Measurements from ENCODE around the gene DDX17. TPM values are rescaled to one million over a fixed set of nuclear protein-coding genes. Genes with fewer than 3 reads are reported as not detected.

DDX17 gene
- total RNA-seq, 1 donor: 1,325 TPM

DNA sequence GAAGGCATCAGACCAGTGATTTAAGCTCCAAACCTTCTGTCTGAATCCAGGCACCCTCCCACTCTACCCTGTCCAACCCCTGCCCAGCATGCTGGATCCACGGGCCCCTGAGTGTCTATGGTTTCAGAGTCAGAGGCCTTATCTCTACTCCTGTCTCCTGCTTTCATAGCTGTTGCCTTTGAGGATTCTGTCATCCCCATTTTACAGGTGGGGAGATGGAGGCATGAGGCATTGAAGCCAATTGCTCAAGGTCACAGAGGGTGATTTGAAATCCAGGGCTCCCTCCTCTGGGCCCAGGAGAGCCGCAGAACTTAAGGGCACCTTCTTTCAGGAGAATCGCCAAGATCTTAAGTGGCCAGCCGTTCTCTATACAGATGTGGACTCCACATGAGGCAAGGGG lies 54.2 kb downstream of the DDX17 start:
- no peak for DNase-seq (ENCODE audit: low read depth in 2 of 3, low spot score in 2 of 3)

DNA sequence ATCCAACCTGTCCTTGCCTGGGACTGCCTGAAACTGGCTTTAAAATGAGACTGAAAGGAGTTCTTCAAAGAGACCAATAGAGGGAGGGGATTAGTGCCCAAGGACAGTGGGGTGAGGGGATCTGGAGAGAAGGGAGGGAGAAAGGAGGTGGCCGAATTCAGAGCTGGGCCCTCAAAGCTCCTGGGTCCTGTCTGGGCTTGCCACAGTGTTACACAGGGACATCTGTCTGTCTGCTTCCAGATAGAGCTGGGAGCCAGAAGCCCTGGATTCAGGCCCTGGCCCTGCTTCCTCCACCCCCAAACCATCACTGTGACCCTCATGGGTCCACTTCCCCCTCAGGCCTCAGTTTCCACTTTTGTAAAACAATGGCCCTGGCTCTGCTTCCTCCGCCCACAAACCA lies 54.7 kb downstream of the DDX17 start:
- DNase-seq (ENCODE audit: low read depth in 2 of 3, low spot score in 2 of 3): no peak

DNA sequence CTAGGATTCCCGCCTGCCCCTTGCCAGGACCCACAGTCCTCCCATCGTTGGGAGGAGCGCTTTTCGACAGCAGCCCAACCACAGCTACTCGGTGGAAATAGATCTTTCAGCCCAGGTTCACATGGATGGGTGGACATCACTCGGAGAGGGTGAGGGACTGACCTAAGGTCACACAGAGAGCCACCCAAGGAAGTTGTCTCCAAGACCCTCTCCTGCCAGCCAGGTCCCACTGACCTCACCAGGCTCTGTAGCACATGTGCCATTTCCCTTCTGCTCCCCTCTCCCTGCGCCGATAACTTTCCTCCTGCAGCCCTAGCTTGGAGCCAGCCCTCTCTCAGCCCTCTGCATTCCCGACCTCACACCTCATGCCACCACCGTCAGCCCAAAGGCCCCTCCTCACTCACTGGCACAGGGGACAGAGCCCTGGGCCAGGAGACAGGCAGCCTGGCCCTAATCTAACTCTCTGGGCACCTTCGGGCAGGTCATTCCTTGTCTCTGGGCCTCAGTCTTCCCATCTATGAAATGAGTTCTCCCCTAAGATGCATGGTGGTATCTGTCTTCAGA lies 55.8 kb downstream of the DDX17 start:
- no peak for DNase-seq (ENCODE audit: low read depth in 2 of 3, low spot score in 2 of 3)

DNA sequence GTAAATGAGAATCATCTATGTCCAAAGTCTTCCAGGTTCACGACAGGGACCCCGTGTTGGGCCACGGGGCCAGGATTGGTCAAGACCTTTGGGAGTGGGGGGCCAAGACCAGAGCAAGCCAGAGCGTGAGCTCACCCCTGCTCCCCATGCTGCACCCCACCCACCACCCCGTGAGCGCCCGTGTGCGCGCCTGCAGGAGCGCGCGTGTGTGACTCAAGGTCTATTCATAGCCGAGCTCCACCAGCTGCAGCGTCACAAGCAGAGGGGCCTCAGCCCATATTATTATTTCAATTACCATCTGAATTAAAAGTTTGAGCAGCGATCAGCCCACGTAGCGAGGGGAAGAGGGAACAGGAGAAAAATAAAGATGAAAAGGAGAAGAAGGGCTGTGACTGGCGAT lies 56.3 kb downstream of the DDX17 start:
- no peak for DNase-seq (ENCODE audit: low read depth in 2 of 3, low spot score in 2 of 3)

DNA sequence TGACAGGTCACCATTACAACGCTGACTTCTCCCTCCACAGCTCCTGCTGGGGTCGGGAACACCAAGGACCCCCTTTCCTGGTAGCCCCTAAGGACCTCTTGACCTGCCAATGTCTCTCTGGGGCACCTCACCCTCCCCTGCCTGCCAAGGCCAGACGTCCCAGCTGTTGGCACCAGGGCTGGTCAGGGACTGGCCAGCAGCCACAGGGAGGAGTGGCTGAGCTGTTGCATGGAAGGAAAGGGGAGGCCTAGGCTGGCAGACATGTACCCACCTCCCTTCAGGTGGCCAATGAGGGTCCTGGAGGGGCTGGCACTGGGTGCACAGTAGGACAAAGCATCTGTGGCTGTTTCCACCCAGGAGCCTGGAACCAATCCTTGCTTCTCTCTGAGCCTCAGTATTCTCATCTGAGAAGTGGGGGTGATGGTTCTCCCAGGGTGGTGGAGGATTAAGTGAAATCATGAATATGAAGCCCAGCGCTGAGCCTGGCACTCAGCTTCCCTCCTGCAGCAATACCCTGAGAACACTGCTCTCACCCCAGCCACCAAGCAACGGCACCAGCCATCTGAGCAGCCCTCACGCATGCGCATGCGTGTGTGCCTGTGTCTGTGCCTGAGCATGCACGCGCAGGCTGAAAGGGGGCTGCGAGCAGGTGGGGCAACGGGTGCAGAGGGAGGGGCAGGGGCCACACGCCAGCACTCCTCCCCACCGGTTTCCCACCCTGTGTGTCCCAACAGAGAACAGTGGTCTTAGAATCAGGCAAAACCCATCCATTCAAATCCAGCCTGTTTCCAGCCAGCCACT lies 57.0 kb downstream of the DDX17 start:
- no peak for DNase-seq (ENCODE audit: low read depth in 2 of 3, low spot score in 2 of 3)

DNA sequence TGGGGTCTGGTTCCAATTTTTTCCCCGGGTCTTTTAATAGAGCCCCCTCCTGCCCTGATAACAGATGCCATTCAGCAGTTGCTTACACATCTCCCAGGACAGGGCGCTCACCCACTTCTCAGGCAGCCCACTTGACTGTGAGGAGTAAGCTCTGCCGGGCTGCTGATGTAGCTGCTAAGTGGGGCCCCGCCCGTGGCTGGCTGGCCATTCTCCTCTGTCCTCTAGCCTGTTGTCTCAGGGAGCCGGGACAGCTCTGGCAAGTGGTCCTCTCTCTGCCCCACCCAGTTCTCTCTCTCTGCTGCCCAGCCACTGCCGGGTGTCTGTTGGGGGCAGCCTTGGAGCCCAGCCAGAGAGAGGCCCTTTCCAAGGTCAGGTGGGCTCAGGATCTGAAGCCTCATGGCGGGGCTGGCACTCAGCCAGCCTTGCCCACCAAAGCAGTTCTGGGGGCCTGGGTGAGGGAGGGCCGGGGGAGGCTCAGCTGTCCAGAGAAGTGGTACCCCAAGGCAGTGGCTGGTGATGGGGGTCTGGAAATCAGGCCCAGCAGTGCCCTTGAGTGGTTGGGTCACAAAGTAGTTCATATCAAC lies 60.0 kb downstream of the DDX17 start:
- DNase-seq (ENCODE audit: low read depth in 2 of 3, low spot score in 2 of 3): no peak

DNA sequence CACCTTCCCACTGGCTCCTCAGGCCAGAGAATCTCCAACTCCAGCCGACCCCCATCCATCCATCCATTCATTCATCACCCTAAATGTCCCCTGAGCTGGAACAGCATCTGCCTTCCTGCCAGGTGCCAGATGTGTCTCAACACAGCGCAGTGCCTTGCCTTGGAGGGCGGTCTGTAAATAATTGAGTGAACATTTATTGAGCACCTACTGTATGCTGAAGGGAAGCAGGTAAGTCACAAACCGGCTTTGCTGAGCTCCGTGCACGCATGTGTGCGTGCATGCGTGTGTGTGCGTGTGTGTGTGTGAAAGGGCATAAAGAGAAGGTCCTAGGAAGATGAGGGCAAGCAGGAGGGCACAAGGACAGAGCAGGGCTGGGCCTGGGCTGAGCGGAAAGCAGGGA lies 61.3 kb downstream of the DDX17 start:
- no peak for DNase-seq (ENCODE audit: low read depth in 2 of 3, low spot score in 2 of 3)

DNA sequence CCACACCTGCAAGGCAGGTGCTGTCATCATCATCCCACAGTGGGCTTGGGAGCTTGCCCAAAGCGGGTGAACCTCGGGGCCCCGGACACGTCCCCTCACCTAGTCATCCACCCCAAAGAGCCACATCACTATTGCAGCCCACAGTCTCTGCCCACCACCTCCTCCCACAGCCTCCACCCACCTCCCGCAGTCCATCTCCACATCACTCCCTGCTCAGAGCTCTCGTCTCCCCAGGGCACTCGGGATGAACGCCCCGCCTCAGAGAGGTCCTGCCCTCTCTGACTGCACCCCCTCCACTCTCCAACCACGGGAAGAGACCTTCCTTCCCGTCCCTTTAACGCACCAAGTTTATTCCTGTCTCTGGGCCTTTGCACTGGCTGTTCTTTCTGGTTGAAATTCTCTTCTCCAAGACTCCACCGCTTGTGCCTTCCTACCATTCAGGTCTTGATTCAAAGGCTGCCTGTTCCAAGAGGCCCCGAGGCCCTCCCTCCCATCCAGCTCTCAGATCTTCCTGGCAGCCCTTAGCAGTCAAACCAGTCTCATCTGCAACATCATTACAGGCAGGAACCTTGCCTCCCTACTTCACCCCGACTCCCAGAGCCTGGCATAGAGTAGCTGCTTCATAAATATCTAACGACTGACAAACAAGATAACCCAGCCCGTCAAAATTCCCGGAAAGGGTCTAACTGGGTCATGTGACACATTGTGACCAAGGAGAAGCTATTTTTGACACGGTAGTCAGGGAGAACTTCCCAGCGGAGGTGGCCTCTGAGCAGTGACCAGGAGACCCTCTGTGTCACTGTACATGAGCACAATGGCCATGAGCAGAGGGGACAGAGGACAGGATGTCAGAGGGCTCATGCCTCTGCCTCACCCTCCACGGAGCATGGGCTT lies 62.2 kb downstream of the DDX17 start:
- no peak for DNase-seq (ENCODE audit: low read depth in 2 of 3, low spot score in 2 of 3)

DNA sequence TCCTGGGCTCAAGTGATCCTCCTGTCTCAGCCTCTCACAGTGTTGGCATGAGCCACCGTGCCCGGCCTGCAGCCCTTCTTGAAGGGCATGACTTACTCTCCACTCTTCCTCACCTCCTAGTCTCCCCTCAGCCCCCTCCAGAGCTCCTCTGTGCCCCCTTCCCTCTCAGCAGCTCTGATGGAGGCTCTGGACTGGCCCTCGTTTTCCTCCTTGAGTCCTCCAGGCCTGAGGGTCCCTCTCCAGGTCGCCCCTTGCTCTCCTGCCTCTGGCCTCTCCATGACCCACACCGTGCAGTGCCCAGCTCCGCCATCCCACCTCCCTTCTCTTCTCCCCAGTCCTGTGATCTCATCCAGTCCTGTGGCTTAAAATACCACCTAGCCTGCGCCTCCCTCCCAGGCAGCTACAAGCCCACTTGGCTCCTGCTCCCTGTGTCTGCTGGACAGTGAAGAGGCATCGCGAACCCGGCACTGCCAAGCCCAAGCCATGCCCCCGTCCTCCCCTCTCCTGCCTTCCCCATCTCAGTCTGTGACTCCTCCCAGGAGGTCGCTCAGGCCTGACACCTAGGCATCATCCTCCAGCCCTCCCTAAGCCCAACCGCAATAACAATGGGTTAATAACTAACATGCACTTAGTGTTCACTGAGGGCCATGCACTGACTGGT lies 63.0 kb downstream of the DDX17 start:
- no peak for DNase-seq (ENCODE audit: low read depth in 2 of 3, low spot score in 2 of 3)

DNA sequence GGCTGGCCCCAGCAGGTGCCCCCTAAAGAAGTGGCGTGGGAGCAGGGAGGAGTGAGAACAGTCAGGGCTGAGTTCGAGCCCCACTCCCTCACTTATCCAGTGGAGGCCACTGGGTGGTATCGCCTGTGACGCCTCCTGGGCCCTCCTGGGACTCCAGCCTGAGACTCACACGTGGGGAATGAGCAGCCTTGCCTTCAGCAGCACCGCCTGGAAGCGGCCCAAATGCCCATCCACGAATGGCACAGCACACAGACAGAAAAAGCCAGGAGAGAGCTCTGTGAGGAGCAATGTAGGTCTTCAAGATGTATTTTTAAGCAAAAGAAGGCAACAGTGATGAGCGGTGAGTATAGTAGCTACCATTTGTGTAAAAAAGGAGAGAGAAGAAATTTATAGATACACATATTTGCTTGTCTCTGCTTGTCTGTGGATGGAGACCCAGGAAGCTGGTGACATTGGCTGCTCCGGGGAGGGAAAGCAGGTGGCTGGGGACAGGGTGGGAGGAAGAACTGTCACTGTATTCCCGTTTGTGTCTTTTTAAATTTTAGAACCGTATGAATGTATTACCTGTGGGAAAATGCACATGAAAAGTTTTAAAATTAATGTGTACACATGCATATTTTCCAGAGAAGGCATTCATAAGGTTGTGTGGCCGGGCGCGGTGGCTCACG lies 64.4 kb downstream of the DDX17 start:
- DNase-seq (ENCODE audit: low read depth in 2 of 3, low spot score in 2 of 3): no peak

DNA sequence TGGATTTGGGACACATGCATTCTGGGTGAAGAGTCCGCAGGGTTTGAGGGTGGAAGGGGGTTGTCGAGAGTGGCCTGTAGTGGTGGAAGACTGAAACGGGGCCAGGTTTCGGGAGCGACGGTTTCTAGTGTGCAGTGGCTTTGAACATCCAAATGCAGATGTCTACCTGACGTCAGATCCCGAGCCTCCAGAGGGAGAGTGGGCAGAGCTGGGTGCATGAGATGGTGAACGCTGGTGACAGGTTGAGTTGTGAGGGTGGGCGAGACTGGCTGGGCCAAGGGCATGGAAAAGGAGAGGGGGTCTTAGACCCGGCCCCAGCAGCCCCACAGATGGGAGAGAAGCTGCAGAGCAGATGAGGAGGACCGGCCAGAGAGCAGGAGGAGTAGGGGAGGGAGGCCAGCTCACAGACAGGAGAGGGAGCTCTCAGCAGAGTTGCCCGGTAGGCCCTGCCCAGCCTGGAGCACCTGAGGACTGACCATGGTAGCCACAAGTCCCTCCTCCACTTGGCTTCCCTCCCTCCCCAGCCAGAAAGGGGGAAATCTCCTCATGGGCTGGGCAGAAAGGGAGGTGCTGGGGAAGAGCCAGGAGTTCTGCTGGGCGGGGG lies 65.3 kb downstream of the DDX17 start:
- DNase-seq (ENCODE audit: low read depth in 2 of 3, low spot score in 2 of 3): no peak

DNA sequence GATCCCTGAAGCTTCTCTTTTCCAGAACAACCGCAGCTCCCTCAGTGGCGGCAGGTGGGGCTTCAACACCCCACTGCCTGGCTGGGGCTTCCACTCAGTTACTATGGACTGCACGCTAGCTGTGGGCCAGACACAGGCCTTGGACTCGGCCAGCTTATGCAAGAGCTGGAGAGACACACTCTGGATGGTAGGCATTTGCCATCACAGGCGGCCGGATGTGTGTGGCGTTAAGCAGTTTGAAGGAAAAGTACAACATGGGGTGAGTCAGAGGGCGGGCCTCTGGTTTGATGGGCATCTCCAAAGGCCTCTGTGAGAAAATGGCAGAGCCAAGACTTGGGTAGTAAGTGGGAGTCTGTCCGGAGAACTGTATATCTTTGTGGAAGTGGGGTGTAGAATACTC lies 68.7 kb downstream of the DDX17 start:
- DNase-seq (ENCODE audit: low read depth in 2 of 3, low spot score in 2 of 3): no peak

DNA sequence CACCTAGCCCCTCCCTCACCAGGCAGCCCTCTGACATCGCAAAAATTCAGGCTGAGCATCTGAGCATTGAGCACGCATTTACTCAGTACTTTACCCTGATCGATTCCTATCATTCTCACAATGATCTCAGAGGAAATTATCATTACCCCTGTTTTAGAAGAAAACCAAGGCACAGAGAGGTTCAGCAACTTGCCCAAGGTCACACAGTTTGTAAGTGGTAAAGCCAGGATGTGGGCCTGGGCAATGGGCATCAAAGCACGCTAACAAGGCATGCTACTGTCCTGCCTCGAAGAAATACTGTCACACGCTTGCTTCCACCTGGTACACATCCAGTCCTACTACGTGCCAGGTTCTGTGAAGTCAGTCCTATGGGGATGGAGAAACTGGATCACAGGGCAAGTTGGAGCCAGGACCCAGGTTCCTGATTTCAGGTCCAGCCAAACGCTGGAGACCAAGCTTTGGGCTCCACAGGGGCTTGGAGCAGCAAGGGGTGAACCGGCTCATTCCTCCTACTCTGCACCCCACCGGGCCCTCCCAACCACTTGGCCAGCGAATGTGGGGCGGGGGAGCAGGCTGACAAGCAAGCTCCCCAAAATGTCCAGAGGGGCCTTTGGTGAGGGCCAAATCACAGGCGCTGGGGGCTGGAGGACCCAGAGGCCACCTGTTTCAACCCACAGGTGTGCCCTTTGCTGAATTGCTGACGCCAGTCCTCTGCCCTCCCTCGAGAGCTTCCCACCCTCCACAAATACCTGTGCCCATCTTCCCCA lies 69.3 kb downstream of the DDX17 start:
- no peak for DNase-seq (ENCODE audit: low read depth in 2 of 3, low spot score in 2 of 3)

DNA sequence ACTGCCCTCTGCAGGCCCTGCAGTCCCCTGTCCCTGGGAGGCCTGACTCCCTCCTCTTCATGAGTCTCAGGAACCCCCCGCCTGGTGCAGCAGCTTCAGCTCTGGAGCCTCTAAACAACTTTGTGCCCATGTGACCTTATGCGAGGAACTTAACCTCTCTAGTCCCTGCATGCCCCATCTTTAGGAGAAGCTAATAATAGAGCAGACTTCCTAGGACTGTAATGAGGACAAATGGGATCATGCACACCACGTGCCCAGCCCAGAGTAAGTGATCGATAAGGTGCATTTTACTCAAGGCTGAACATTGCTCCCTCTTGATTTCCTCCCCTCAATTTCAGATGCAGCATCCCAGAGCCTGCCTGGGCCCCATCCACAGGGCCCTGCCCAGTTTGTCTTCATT lies 70.1 kb downstream of the DDX17 start:
- no peak for DNase-seq (ENCODE audit: low read depth in 2 of 3, low spot score in 2 of 3)

DNA sequence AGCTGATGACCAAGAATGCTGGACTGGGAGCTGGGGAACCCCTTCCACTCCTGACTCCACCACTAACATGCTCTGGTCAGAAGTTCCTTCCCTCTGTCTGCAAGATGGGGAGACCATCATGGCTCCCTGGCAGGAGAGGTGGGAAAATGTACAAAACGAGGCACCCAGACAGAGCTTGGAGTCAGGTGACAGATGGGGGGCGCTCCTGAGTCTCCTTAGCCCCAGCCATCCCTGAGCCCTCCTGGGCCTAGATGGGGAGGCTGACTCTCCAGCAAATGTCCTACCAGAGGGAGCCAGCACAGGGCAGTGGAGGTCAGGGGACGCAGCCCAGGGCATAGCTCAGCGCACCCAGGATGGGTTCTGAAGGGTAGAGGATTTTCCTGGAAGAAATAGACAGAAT lies 71.1 kb downstream of the DDX17 start:
- DNase-seq (ENCODE audit: low read depth in 2 of 3, low spot score in 2 of 3): no peak

DNA sequence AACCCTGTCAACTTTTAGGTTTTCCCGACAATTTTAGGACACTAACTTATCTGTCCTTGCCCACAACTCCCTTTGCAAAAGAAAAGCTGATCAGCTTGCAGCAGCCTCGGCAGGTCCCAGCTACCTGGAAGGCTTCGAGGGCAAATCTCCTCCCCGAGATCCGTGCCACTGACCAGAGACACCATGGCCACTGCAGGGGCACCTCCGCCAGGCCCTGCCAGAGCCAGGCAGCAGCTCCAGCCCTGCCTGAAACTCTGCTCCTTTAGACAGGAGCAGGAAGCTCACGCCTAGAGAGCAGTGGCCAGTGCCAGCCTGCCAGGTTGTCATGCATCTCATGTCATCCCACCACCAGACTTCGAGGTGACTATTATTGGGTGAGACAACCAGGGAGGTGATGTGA lies 72.2 kb downstream of the DDX17 start:
- no peak for DNase-seq (ENCODE audit: low read depth in 2 of 3, low spot score in 2 of 3)
